ENCODE measurements around the gene ARL6IP4.

GRCh38 chr12:123019841-123020138, 39.3 kb downstream of the ARL6IP4 start:
- no peak for TF ChIP-seq CTCF (conservative IDR thresholded peaks at IDR 0.05; ENCODE audit: low read length)
- TF ChIP-seq EZH2phosphoT487 (IDR thresholded peaks at IDR 0.05; ENCODE audit: borderline replicate concordance, low read depth, low read length) = no peak

Measured in OCI-LY7 (cell line).